GM18861 (cell line): Measurements from ENCODE around the gene AKAP9.
A peak's percentile ranks its signal among the peaks of the same experiment; 100 is the strongest.
"Not testable (repeated sequence)": the region's sequence is repeated elsewhere in the genome, so short reads cannot be mapped to it uniquely, and the experiment has no call there.

Experiments used
- ATAC-seq: cut with Tn5 transposase; IDR thresholded peaks from one replicate; pipeline ENCODE4 v1.9.1; 2021; ENCODE audit not compliant: unreplicated experiment

AKAP9 gene

GRCh38 chr7:91945476-91945875, 4.8 kb downstream of the AKAP9 start:
- ATAC-seq, result no peak

- no peak for ATAC-seq
These were observed 5.9 kb downstream of the AKAP9 start for GRCh38 chr7:91946549-91946948.

DNA sequence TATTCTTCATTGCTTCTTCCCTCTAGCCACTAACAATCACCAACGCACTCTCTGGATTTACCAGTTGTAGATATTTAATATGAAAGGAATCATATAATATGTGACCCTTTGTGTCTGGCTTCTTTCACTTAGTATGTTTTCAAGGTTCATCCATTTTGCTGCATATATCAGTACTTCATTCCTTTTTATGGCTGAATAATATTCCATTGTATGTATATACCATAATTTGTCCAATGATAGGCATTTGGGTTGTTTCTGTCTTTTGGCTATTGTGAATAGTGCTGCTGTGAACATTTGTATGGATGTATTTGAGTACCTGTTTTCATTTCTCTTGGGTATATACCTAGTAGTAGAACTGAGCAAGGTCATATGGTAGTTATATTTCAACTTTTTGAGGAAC, 7.3 kb downstream of the AKAP9 start:
- ATAC-seq, result no peak

- peak; percentile 66 for ATAC-seq
These were observed 8.8 kb downstream of the AKAP9 start for GRCh38 chr7:91949221-91950009.

DNA sequence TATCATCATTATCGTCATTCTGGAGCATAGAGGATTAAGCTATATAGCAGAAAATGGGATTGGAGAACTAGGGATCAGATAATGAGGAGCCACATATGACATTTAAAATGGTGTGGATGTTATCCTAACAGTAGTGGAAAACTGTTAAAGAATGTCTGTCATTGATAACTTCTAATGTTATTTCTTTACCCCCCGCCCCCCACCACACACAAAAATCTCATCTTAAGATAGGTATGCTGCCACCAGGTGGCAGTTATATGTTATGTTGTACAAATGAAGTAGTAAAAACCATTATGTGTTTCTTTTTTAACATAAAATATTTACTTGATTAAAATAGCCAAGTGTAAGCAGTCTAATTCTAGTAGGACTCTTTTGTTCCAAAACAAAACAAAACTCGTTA, 13.0 kb downstream of the AKAP9 start:
- ATAC-seq, result no peak

- ATAC-seq, result not testable (repeated sequence)
These were observed 15.8 kb downstream of the AKAP9 start for GRCh38 chr7:91956464-91956863.

DNA sequence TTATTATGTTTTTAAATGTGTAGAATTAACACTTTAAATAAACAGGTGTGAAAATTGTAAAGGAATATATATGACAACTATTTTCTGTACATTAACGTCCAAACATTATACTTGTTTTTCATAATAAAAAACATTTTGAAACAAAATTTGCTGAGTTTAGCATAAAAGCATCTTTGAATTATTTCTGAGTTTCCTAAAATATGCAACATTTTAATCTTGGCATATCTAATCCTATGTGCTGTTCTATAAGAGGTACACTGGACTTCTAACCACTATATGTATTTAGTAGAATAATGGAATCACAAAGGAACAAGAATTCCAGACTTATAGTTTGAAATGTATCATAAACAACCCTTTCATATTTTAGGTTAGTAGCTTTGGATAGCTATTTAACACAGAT, 16.6 kb downstream of the AKAP9 start:
- ATAC-seq, result no peak

DNA sequence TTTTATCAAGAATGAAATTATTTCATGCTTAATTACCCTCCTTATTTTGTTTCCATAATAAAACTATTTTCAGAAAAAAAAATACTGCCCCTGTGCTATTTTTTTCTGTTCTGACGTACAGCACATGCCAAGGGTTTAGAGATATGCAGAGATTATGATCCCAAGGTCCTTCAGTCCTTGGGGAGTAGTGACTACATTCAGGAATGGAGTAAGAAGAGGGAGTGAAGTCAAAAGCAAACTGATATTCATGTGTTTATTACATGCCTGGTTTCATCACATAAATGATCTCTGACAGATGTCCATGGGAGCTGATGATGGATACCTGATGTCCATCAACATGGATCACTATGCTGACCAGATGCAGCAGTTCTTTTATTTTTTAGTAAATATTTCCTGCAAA, 17.2 kb downstream of the AKAP9 start:
- no peak for ATAC-seq

- ATAC-seq, result no peak
These were observed 18.4 kb downstream of the AKAP9 start for GRCh38 chr7:91959023-91959422.

GRCh38 chr7:91961816-91962215, 21.2 kb downstream of the AKAP9 start:
- ATAC-seq, result no peak

GRCh38 chr7:91962419-91962818, 21.8 kb downstream of the AKAP9 start:
- no peak for ATAC-seq

- ATAC-seq, result not testable (repeated sequence)
These were observed 26.9 kb downstream of the AKAP9 start for GRCh38 chr7:91967513-91967912.

- ATAC-seq, result no peak
These were observed 33.0 kb downstream of the AKAP9 start for GRCh38 chr7:91973639-91974038.

- ATAC-seq, result no peak
These were observed 33.4 kb downstream of the AKAP9 start for GRCh38 chr7:91974066-91974465.

- ATAC-seq, result no peak
These were observed 36.1 kb downstream of the AKAP9 start for GRCh38 chr7:91976743-91977142.

DNA sequence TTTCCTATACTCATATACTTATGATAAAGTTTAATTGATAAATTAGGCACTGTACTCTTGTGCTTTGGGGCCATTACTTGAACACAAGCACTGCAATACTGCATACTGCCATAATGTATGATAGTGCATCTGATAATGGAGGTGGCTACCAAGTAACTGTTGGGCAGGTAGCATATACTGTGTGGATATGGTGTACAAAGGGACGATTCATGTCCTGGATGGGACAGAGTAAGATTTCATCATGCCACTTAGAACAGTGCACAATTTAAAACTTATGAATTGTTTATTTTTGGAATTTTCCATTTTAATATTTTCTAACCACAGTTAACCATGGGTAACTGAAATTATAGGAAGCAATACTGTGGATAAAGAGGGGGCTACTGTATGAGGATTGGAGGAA, 38.9 kb downstream of the AKAP9 start:
- ATAC-seq, result no peak

GRCh38 chr7:91982352-91982751, 41.7 kb downstream of the AKAP9 start:
- ATAC-seq, result not testable (repeated sequence)

- no peak for ATAC-seq
These were observed 47.6 kb downstream of the AKAP9 start for GRCh38 chr7:91988213-91988612.

- ATAC-seq, result peak; percentile 38
These were observed 53.3 kb downstream of the AKAP9 start for GRCh38 chr7:91993976-91994375.

DNA sequence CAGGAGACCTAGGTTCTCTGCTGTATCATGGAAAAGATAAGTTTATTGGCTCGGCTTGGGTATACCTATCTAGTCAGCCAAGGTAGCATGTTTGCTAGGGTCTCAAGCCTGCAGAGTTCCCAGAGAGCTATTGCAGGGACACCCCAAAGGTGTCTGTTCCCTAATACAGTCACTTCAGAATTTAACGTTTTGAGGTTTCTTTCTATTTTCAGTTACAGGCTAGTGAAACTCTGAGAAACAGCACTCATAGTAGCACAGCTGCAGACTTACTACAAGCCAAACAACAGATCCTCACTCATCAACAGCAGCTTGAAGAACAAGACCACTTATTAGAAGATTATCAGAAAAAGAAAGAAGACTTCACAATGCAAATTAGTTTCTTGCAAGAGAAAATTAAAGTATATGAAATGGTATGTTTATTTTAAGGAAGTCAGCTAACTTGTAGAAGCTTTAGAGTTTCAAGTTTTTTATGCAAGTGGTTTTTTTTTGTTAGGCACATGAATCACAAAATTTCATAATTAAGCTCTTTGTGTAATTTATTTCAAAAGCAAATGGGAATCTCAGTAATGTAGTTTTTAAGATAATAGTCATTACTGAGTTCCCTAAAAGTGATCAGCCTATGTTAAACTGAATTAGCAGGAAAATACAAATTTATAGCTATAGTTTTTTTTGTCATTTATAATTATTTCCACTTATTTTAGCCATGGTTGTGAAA, 54.9 kb downstream of the AKAP9 start:
- ATAC-seq, result peak; percentile 89

DNA sequence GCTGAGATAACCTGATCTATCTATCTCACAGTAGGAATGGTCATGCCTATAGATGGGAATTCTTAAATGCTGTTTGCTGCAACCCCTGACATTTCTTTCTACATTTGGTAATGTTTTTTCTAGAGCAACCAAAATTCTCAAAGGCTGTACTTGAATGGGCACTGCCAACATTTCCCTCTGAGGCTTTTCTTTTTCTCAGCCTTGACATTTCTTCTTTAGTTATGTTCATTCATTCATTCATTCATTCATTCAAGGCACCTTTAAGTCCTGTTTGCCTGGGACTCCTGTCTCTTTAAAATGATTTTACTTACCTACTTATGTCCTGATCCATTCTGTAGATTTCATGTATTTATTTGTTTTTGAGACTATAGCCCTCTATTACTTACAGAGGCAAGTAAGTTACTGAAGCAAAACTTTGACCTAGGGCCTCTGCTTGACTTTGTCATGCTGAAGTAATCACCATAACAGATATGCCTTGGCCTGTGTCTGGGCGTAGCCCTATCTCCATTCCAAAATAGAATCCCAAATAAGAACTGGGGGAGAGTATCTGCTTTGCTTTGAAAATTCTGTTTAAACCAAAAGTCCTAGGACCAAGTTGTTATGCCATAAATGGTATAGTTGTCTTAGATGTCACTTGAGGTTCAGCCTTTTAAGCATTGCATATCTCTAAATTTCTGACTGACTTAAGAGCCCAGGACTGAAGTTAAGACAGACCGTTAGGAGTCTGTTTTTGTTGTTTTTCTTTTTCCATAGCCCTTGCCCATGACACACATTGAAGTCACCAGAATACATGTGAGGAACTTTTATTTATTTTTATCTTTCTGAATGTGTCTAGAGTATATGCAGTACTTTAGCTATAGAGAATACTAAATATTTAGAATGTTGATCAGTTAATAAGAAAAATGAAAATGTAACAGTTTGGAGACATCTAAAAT, 59.2 kb downstream of the AKAP9 start:
- no peak for ATAC-seq
